ENCODE measurements around the gene MGA. TPM values are rescaled to one million over a fixed set of nuclear protein-coding genes. Genes with fewer than 3 reads are reported as not detected.

MGA gene
- total RNA-seq, 1 experiment from 2014 or later: 35.9 TPM

DNA sequence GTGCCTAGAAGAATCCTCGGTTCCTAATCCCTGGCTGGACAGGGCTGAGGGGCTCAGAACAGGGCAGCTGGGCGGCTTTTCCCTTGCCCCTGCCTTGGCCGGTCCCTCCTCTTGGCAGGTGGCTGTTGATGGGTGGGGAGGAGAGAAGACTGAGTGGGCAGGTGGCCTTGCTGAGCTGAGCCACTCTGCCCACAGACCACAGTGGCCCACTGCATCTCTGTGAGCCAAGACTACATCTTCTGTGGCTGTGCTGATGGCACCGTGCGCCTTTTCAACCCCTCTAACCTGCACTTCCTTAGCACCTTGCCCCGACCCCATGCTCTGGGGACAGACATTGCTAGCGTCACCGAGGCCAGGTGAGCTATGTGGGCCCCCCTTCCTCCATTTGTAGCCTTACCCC, 153.2 kb downstream of the MGA start:
- H3K9me3 Mint-ChIP-seq: no peaks in the 10 kb centered on the region
- ChIA-PET POLR2A (no interaction called here), CTCF (interaction anchor here (6.4 kb wide), 1 partner anchor 40 kb away, joined by 158 read pairs; the partner anchor contains the start of gene MAPKBP1)
- no peaks in the 10 kb centered on the region for H3K36me3 Mint-ChIP-seq
- no peak for DNase-seq (ENCODE audit: low spot score)
- no peak overlapping the region for H3K4me3 Mint-ChIP-seq
- H3K27me3 Mint-ChIP-seq (ENCODE audit: low read depth): no peaks in the 10 kb centered on the region
- H3K27ac Mint-ChIP-seq: no peak overlapping the region
- TF ChIP-seq TCF7 (CRISPR knock-in tag; IDR thresholded peaks at IDR 0.05; ENCODE audit: low read depth): no peak
- ATAC-seq: no peak
- peaks cover 6% of the 10 kb centered on the region for H3K4me1 Mint-ChIP-seq

DNA sequence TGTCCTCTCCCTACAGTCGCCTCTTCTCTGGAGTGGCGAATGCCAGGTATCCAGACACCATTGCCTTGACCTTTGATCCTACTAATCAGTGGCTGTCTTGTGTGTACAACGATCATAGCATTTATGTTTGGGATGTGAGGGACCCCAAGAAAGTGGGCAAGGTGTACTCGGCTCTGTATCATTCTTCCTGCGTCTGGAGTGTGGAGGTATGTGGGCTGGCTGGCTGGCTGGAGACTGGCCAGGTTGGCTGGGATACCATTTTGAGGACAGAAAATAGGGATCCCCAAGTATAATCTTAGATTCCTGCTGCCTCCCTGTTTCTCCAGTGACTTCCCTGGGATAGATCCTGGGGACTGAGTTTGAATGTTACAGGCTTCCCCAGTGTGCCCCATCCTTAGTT, 154.3 kb downstream of the MGA start:
- ATAC-seq (no peak), DNase-seq (ENCODE audit: low spot score) (no peak)
- H3K9me3 Mint-ChIP-seq: no peaks in the 10 kb centered on the region
- no peak overlapping the region for H3K27ac Mint-ChIP-seq
- no peaks in the 10 kb centered on the region for H3K36me3 Mint-ChIP-seq
- H3K27me3 Mint-ChIP-seq (ENCODE audit: low read depth): no peaks in the 10 kb centered on the region
- ChIA-PET POLR2A (interaction anchor here (0.5 to 0.6 kb wide), 2 partner anchors 34 to 1823 kb away, joined by 3 read pairs; no protein-coding TSS in a partner anchor), CTCF (interaction anchor here (6.4 kb wide), 1 partner anchor 41 kb away, joined by 158 read pairs; the partner anchor contains the start of gene MAPKBP1)
- H3K4me3 Mint-ChIP-seq: no peak overlapping the region
- TF ChIP-seq, protein P1, sequence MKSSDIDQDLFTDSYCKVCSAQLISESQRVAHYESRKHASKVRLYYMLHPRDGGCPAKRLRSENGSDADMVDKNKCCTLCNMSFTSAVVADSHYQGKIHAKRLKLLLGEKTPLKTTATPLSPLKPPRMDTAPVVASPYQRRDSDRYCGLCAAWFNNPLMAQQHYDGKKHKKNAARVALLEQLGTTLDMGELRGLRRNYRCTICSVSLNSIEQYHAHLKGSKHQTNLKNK (CRISPR knock-in tag; IDR thresholded peaks at IDR 0.05): no peak
- TF ChIP-seq JUN (CRISPR knock-in tag; IDR thresholded peaks at IDR 0.05) (no peak), NFYB (CRISPR knock-in tag; conservative IDR thresholded peaks at IDR 0.05; ENCODE audit: low read depth) (no peak), OVOL2 (CRISPR knock-in tag; IDR thresholded peaks at IDR 0.05; ENCODE audit: borderline replicate concordance) (no peak), ESRRA (CRISPR knock-in tag; IDR thresholded peaks at IDR 0.05; ENCODE audit: borderline replicate concordance) (no peak), ATF1 (CRISPR knock-in tag; IDR thresholded peaks at IDR 0.05) (no peak), SMAD4 (CRISPR knock-in tag; IDR thresholded peaks at IDR 0.05) (no peak), ETV6 (CRISPR knock-in tag; IDR thresholded peaks at IDR 0.05) (no peak), KAT7 (CRISPR knock-in tag; IDR thresholded peaks at IDR 0.05; ENCODE audit: borderline replicate concordance) (no peak), ZNF232 (CRISPR knock-in tag; IDR thresholded peaks at IDR 0.05) (no peak), ZNF671 (CRISPR knock-in tag; IDR thresholded peaks at IDR 0.05) (no peak), SOX15 (CRISPR knock-in tag; IDR thresholded peaks at IDR 0.05) (no peak)
- TF ChIP-seq, protein P2, sequence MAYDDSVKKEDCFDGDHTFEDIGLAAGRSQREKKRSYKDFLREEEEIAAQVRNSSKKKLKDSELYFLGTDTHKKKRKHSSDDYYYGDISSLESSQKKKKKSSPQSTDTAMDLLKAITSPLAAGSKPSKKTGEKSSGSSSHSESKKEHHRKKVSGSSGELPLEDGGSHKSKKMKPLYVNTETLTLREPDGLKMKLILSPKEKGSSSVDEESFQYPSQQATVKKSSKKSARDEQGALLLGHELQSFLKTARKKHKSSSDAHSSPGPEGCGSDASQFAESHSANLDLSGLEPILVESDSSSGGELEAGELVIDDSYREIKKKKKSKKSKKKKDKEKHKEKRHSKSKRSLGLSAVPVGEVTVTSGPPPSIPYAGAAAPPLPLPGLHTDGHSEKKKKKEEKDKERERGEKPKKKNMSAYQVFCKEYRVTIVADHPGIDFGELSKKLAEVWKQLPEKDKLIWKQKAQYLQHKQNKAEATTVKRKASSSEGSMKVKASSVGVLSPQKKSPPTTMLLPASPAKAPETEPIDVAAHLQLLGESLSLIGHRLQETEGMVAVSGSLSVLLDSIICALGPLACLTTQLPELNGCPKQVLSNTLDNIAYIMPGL (CRISPR knock-in tag; IDR thresholded peaks at IDR 0.05): no peak
- TF ChIP-seq, protein P3, sequence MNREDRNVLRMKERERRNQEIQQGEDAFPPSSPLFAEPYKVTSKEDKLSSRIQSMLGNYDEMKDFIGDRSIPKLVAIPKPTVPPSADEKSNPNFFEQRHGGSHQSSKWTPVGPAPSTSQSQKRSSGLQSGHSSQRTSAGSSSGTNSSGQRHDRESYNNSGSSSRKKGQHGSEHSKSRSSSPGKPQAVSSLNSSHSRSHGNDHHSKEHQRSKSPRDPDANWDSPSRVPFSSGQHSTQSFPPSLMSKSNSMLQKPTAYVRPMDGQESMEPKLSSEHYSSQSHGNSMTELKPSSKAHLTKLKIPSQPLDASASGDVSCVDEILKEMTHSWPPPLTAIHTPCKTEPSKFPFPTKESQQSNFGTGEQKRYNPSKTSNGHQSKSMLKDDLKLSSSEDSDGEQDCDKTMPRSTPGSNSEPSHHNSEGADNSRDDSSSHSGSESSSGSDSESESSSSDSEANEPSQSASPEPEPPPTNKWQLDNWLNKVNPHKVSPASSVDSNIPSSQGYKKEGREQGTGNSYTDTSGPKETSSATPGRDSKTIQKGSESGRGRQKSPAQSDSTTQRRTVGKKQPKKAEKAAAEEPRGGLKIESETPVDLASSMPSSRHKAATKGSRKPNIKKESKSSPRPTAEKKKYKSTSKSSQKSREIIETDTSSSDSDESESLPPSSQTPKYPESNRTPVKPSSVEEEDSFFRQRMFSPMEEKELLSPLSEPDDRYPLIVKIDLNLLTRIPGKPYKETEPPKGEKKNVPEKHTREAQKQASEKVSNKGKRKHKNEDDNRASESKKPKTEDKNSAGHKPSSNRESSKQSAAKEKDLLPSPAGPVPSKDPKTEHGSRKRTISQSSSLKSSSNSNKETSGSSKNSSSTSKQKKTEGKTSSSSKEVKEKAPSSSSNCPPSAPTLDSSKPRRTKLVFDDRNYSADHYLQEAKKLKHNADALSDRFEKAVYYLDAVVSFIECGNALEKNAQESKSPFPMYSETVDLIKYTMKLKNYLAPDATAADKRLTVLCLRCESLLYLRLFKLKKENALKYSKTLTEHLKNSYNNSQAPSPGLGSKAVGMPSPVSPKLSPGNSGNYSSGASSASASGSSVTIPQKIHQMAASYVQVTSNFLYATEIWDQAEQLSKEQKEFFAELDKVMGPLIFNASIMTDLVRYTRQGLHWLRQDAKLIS (CRISPR knock-in tag; IDR thresholded peaks at IDR 0.05; ENCODE audit: borderline replicate concordance): no peak
- TF ChIP-seq, protein P4, sequence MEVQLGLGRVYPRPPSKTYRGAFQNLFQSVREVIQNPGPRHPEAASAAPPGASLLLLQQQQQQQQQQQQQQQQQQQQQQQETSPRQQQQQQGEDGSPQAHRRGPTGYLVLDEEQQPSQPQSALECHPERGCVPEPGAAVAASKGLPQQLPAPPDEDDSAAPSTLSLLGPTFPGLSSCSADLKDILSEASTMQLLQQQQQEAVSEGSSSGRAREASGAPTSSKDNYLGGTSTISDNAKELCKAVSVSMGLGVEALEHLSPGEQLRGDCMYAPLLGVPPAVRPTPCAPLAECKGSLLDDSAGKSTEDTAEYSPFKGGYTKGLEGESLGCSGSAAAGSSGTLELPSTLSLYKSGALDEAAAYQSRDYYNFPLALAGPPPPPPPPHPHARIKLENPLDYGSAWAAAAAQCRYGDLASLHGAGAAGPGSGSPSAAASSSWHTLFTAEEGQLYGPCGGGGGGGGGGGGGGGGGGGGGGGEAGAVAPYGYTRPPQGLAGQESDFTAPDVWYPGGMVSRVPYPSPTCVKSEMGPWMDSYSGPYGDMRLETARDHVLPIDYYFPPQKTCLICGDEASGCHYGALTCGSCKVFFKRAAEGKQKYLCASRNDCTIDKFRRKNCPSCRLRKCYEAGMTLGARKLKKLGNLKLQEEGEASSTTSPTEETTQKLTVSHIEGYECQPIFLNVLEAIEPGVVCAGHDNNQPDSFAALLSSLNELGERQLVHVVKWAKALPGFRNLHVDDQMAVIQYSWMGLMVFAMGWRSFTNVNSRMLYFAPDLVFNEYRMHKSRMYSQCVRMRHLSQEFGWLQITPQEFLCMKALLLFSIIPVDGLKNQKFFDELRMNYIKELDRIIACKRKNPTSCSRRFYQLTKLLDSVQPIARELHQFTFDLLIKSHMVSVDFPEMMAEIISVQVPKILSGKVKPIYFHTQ (CRISPR knock-in tag; IDR thresholded peaks at IDR 0.05): no peak
- TF ChIP-seq, protein P5, sequence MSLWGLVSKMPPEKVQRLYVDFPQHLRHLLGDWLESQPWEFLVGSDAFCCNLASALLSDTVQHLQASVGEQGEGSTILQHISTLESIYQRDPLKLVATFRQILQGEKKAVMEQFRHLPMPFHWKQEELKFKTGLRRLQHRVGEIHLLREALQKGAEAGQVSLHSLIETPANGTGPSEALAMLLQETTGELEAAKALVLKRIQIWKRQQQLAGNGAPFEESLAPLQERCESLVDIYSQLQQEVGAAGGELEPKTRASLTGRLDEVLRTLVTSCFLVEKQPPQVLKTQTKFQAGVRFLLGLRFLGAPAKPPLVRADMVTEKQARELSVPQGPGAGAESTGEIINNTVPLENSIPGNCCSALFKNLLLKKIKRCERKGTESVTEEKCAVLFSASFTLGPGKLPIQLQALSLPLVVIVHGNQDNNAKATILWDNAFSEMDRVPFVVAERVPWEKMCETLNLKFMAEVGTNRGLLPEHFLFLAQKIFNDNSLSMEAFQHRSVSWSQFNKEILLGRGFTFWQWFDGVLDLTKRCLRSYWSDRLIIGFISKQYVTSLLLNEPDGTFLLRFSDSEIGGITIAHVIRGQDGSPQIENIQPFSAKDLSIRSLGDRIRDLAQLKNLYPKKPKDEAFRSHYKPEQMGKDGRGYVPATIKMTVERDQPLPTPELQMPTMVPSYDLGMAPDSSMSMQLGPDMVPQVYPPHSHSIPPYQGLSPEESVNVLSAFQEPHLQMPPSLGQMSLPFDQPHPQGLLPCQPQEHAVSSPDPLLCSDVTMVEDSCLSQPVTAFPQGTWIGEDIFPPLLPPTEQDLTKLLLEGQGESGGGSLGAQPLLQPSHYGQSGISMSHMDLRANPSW (CRISPR knock-in tag; conservative IDR thresholded peaks at IDR 0.05; ENCODE audit: low read depth): no peak
- TF ChIP-seq, protein P6, sequence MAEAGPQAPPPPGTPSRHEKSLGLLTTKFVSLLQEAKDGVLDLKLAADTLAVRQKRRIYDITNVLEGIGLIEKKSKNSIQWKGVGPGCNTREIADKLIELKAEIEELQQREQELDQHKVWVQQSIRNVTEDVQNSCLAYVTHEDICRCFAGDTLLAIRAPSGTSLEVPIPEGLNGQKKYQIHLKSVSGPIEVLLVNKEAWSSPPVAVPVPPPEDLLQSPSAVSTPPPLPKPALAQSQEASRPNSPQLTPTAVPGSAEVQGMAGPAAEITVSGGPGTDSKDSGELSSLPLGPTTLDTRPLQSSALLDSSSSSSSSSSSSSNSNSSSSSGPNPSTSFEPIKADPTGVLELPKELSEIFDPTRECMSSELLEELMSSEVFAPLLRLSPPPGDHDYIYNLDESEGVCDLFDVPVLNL (CRISPR knock-in tag; IDR thresholded peaks at IDR 0.05; ENCODE audit: borderline replicate concordance, low read depth): no peak
- TF ChIP-seq, protein P7, sequence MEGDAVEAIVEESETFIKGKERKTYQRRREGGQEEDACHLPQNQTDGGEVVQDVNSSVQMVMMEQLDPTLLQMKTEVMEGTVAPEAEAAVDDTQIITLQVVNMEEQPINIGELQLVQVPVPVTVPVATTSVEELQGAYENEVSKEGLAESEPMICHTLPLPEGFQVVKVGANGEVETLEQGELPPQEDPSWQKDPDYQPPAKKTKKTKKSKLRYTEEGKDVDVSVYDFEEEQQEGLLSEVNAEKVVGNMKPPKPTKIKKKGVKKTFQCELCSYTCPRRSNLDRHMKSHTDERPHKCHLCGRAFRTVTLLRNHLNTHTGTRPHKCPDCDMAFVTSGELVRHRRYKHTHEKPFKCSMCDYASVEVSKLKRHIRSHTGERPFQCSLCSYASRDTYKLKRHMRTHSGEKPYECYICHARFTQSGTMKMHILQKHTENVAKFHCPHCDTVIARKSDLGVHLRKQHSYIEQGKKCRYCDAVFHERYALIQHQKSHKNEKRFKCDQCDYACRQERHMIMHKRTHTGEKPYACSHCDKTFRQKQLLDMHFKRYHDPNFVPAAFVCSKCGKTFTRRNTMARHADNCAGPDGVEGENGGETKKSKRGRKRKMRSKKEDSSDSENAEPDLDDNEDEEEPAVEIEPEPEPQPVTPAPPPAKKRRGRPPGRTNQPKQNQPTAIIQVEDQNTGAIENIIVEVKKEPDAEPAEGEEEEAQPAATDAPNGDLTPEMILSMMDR (IDR thresholded peaks at IDR 0.05): no peak
- peaks cover 2% of the 10 kb centered on the region; the same call in 1 of the 2 replicates for H3K4me1 Mint-ChIP-seq

Measured in WTC11 (cell line).